HG02981 (cell line): ENCODE data around the gene CPNE1.
"Not testable (repeated sequence)": the region's sequence is repeated elsewhere in the genome, so short reads cannot be mapped to it uniquely, and the experiment has no call there.

Experiments
- ATAC-seq: cut with Tn5 transposase; IDR thresholded peaks from one replicate; pipeline ENCODE4 v1.9.1; 2021; ENCODE audit warnings: mild to moderate bottlenecking, moderate library complexity; ENCODE audit not compliant: unreplicated experiment

CPNE1 gene

GRCh38 chr20:35664466-35665206 is at the start of gene CPNE1, which contains the start of gene RBM12:
Gene CPNE1, minus strand, starts transcription at chr20:35664900. Its CDS starts 31,977 bp downstream, at chr20:35632923.
Gene RBM12, minus strand, starts transcription at chr20:35664900. Its CDS starts 9,578 bp downstream, at chr20:35655322.
- peak; percentile 78 for ATAC-seq

GRCh38 chr20:35714127-35714526 is 49.4 kb upstream of the CPNE1 start:
- no peak for ATAC-seq

- ATAC-seq: not testable (repeated sequence)
Measured at GRCh38 chr20:35713120-35713519, 48.4 kb upstream of the CPNE1 start.

- ATAC-seq: no peak
Measured at GRCh38 chr20:35711588-35712209, 47.0 kb upstream of the CPNE1 start.

- ATAC-seq: no peak
Measured at GRCh38 chr20:35710884-35711587, 46.3 kb upstream of the CPNE1 start.

- no peak for ATAC-seq
Measured at GRCh38 chr20:35710039-35710438, 45.3 kb upstream of the CPNE1 start.

GRCh38 chr20:35709259-35709658 is 44.6 kb upstream of the CPNE1 start:
- ATAC-seq: no peak

GRCh38 chr20:35708502-35708901 is 43.8 kb upstream of the CPNE1 start:
- no peak for ATAC-seq

GRCh38 chr20:35706591-35707529 is 42.2 kb upstream of the CPNE1 start:
- ATAC-seq: not testable (repeated sequence)

- ATAC-seq: not testable (repeated sequence)
Measured at GRCh38 chr20:35705894-35706293, 41.2 kb upstream of the CPNE1 start.

- ATAC-seq: no peak
Measured at GRCh38 chr20:35704514-35705261, 40.0 kb upstream of the CPNE1 start.

GRCh38 chr20:35702824-35703695 is 38.4 kb upstream of the CPNE1 start:
- ATAC-seq: no peak

- ATAC-seq: no peak
Measured at GRCh38 chr20:35702051-35702823, 37.5 kb upstream of the CPNE1 start.

GRCh38 chr20:35700625-35701148 is 36.0 kb upstream of the CPNE1 start:
- no peak for ATAC-seq

GRCh38 chr20:35699957-35700624 is 35.4 kb upstream of the CPNE1 start:
- no peak for ATAC-seq

GRCh38 chr20:35699127-35699956 is 34.6 kb upstream of the CPNE1 start, which contains the start of the genes NFS1 and ROMO1:
Gene NFS1, minus strand, starts transcription at chr20:35699352. Its CDS starts 64 bp downstream, at chr20:35699288.
Gene ROMO1, plus strand, starts transcription at chr20:35699405. Its CDS starts 228 bp downstream, at chr20:35699633.
- ATAC-seq: peak; percentile 74
